ENCODE results near the gene USP50. TPM values are rescaled to one million over a fixed set of nuclear protein-coding genes. Genes with fewer than 3 reads are reported as not detected.

USP50 gene
- total RNA-seq, 1 experiment from 2014 or later: not detected

- Histone ChIP-seq H3K18ac (ENCODE audit: insufficient read length, low read depth, low read length) (no peak overlapping the region), H3K14ac (ENCODE audit: insufficient read depth, low read length) (no peak overlapping the region), H2BK15ac (ENCODE audit: low read depth, low read length) (no peak overlapping the region), H3K27ac (ENCODE audit: insufficient read length, low read depth, low read length) (no peak overlapping the region), H3K79me1 (ENCODE audit: insufficient read depth, low read depth, low read length, poor library complexity, severe bottlenecking) (no peaks in the 10 kb centered on the region), H3K27me3 (ENCODE audit: insufficient read depth, low read length) (no peaks in the 10 kb centered on the region), H4K8ac (replicated peaks; ENCODE audit: insufficient read length, low read depth, low read length) (no peak overlapping the region), H2AFZ (ENCODE audit: low read length) (no peak overlapping the region), H3K9me3 (ENCODE audit: control insufficient read depth, low read depth, low read length) (no peaks in the 10 kb centered on the region), H3K4me1 (ENCODE audit: insufficient read depth, low read length) (no peaks in the 10 kb centered on the region), H3K4ac (ENCODE audit: low read depth, low read length) (no peak overlapping the region), H3K23me2 (ENCODE audit: insufficient read length, low read depth, low read length, poor library complexity, severe bottlenecking) (no peaks in the 10 kb centered on the region), H3K56ac (ENCODE audit: insufficient read length, low read depth, low read length) (no peak overlapping the region), H3T11ph (ENCODE audit: low read length) (no peak overlapping the region), H4K5ac (ENCODE audit: insufficient read length, low read depth, low read length) (no peak overlapping the region), H2BK20ac (ENCODE audit: low read depth, low read length, poor library complexity, severe bottlenecking) (no peak overlapping the region), H4K91ac (ENCODE audit: insufficient read length, low read depth, low read length) (no peak overlapping the region), H3K9ac (ENCODE audit: extremely low read depth, insufficient read length, low read length) (no peak overlapping the region), H3K23ac (ENCODE audit: insufficient read length, low read depth, low read length) (no peak overlapping the region), H3K4me2 (ENCODE audit: insufficient read depth, insufficient read length, low read length) (no peak overlapping the region), H3K79me2 (ENCODE audit: insufficient read depth, low read length) (no peaks in the 10 kb centered on the region), H2AK5ac (ENCODE audit: insufficient read length, low read length) (no peak overlapping the region), H2BK120ac (ENCODE audit: low read depth, low read length, poor library complexity, severe bottlenecking) (no peak overlapping the region), H2BK12ac (ENCODE audit: insufficient read length, low read depth, low read length) (no peak overlapping the region), H4K20me1 (ENCODE audit: control insufficient read depth, insufficient read depth, insufficient read length) (no peaks in the 10 kb centered on the region), H2BK5ac (ENCODE audit: insufficient read length, low read length) (no peak overlapping the region)
- no peak for TF ChIP-seq CTCF (conservative IDR thresholded peaks at IDR 0.05)
- WGBS (ENCODE audit: extremely low coverage, insufficient read length, low lambda C conversion rate): no CpG with 5 or more reads among the region's 3 CpGs
- Mint-ChIP-seq H3K36me3 (ENCODE audit: insufficient read depth in 1 of 3, low read depth in 3 of 3) (peaks cover 23 to 72% (median 44%) of the 10 kb centered on the region in 3 experiments; a peak in 6 of 7 replicates), H3K9me3 (no peaks in the 10 kb centered on the region), H3K27me3 (ENCODE audit: low read depth) (no peaks in the 10 kb centered on the region), H3K4me3 (no peak overlapping the region), H3K4me1 (peaks cover 0 to 3% of the 10 kb centered on the region in 2 experiments; a peak in 1 of 4 replicates), H3K27ac (no peak overlapping the region)
- DNase-seq: no peak
Measured at GRCh38 chr15:50485389-50485788, 61.1 kb downstream of the USP50 start.

All from H9 (cell line).